Adrenal gland (tissue), 12 donors: Measurements from ENCODE around the gene KLK14. TPM values are rescaled to one million over a fixed set of nuclear protein-coding genes. Genes with fewer than 3 reads are reported as not detected.

Experiments
- DNase-seq, 7 donors: peaks; one replicate each; pipeline ENCODE4 v3.0.0-alpha.2; 2019 to 2020
- H3K27ac ChIP-seq, 5 donors: fragments of 200-600 bp; sonication (generic) in 4 of 5; 1 replicate in 3 of 5; 2 replicates in 2 of 5; pipeline versions ENCODE4 v1.5.1 to v1.8.0; 2016 to 2020; ENCODE audit warnings: mild to moderate bottlenecking in 1 of 5
- H3K27me3 ChIP-seq: fragments of 200-600 bp; 2 replicates; pipeline ENCODE4 v1.8.0; 2021
- H3K36me3 ChIP-seq, 2 donors: fragments of 200-600 bp; replicated peaks in 1 of 2; 1 replicate in 1 of 2; 2 replicates in 1 of 2; pipeline versions ENCODE4 v1.5.1 to v1.8.0; 2018 to 2022
- H3K4me1 ChIP-seq, 2 donors: fragments of 200-600 bp; replicated peaks in 1 of 2; 1 replicate in 1 of 2; 2 replicates in 1 of 2; pipeline versions ENCODE4 v1.5.1 to v1.8.0; 2018 to 2021
- H3K4me3 ChIP-seq, 4 donors: fragments of 200-600 bp; sonication (generic) in 3 of 4; one replicate each; pipeline ENCODE4 v1.5.1; 2016 to 2018
- H3K9me3 ChIP-seq, 3 donors: fragments of 200-600 bp; sonication (generic) in 1 of 3; replicated peaks in 1 of 3; 1 replicate in 2 of 3; 2 replicates in 1 of 3; pipeline versions ENCODE4 v1.5.1 to v1.8.0; 2016 to 2021
- CTCF ChIP-seq, 6 experiments: fragments of 450-650 bp in 4 of 6; fragments of 200-600 bp in 2 of 6; sonication (generic) in 1 of 6; IDR thresholded peaks; 1 replicate in 5 of 6; 2 replicates in 1 of 6; pipeline versions ENCODE4 v1.5.1 to v1.8.0; 2016 to 2021; ENCODE audit warnings: antibody characterized with exemption in 6 of 6, mild to moderate bottlenecking in 2 of 6, moderate library complexity in 1 of 6
- POLR2A ChIP-seq, 2 donors: fragments of 450-650 bp; IDR thresholded peaks; one replicate each; pipeline ENCODE4 v1.6.1; 2017; ENCODE audit warnings: antibody characterized with exemption in 2 of 2, mild to moderate bottlenecking in 2 of 2, moderate library complexity in 1 of 2
- WGBS, 4 donors: extraction: QIAGEN DNeasy Blood & Tissue Kit in 2 of 4; methylation state at CpG; one replicate each; pipeline versions ENCODE4 v1.1.5 to v1.1.7; 2013 to 2017; 5-methylcytosine and 5-hydroxymethylcytosine counted together
- intact Hi-C, 2 donors: fragments of 100-400 bp; cut with DNase I; formaldehyde crosslinking; loops; one replicate each; pipeline versions ENCODE4 v1.14.1 to v1.15.0; 2022 to 2023
- polyA plus RNA-seq, 3 donors: library from polyadenylated mRNA; stranded (reverse); fragments of 200-250 nt in 2 of 3; fragments of 350-450 nt in 1 of 3; fragmentation: Illumina TruSeq in 1 of 3; extraction: RNeasy Lipid Tissue Mini Kit (QIAGEN cat#74804) in 1 of 3; gene quantifications; one replicate each; pipeline ENCODE4 v1.2.3, GENCODE V29; 2013 to 2014
- total RNA-seq, 9 donors: library from RNA; depleted of rRNA in 4 of 9; stranded (reverse); fragments of >200 nt in 4 of 9; fragments of 120-200 nt in 1 of 9; fragmentation: NEBNext Ultra II Directional in 1 of 9; extraction: Animal tissue kit (Norgen Biotek cat#: 25700) in 1 of 9; gene quantifications; one replicate each; pipeline versions ENCODE4 v1.1.0 to v1.2.4, GENCODE V29; 2013 to 2023
- donor health status: healthy with polysubstance abuse.
- donor health status: Bipolar disorder and iron deficiency.
- donor health status: DM: yes; HTN: yes; CAD: no.
- donor health status: DM: no; HTN: no; CAD: no.
- donor health status: DM: no; HTN: no; CAD: no.
- donor health status: DM: yes; HTN: yes; CAD: no.

Gene KLK14
- total and polyA plus RNA-seq, 12 donors: 0.25 to 0.81 (median 0.57) TPM; not detected in 8

DNA sequence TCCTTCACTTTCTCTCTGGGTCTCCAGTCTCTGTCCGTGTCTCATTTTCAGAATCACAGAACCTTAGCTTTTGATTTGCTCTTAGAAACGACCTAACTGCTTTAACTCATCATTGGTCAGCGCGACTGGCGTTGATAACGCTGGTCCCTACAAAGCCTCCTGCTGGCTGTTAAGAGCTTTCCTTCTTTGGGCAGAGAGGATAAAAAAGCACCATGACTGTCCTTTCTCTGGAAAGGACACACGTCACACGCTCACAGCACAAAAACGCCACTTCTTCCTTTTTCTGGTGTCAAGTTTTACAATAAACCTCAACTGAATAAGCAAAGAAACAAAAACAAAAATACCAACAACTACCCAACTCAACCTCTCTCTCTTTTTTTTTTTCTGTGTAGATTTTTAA, 46.2 kb downstream of the KLK14 start:
- Histone ChIP-seq H3K4me1 (no peaks in the 10 kb centered on the region), H3K9me3 (no peaks in the 10 kb centered on the region), H3K36me3 (no peaks in the 10 kb centered on the region), H3K4me3 (no peak overlapping the region), H3K27ac (no peak overlapping the region), H3K27me3 (no peaks in the 10 kb centered on the region)
- no peak for TF ChIP-seq POLR2A (IDR thresholded peaks at IDR 0.05)
- no peak for TF ChIP-seq CTCF (IDR thresholded peaks at IDR 0.05)
- 44 to 55% (median 49%) methylated on average over 9 of the region's 9 CpGs for WGBS, 4 donors
- intact Hi-C loops: no loop called here
- no peak for DNase-seq

DNA sequence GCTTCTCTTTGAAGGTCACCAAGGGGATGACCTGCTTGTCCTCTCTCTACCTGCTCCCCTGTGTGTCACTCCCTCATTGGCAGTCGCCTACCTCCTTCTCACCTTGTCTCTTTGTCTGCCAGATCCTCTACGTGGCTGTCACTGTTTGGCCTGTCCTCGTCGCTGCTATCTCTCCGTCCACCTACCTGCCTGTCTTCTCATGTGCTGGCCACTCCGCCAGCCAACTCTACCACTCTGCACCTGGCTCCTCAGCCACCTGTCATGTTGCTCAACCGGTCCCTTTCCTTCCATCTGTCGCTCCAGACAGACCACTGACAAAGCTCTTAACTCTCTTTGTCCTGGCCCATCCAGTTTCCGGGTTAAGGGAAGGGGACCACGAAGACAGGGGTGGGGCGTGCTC, 48.0 kb downstream of the KLK14 start, which contains the start of gene KLK12:
KLK12 (minus strand) TSS at position 299 of the 400 bp plus-strand sequence. CDS start 381 bp downstream, outside the sequence.
- TF ChIP-seq POLR2A (IDR thresholded peaks at IDR 0.05) (no peak), CTCF (IDR thresholded peaks at IDR 0.05) (no peak)
- no peak for DNase-seq
- H3K9me3 ChIP-seq: no peaks in the 10 kb centered on the region
- no peak within 1 kb of the TSS for H3K27ac ChIP-seq
- no peaks in the 10 kb centered on the region for H3K27me3 ChIP-seq
- H3K4me1 ChIP-seq: no peaks in the 10 kb centered on the region
- intact Hi-C loops: no loop called here
- no peaks in the 10 kb centered on the region for H3K36me3 ChIP-seq
- WGBS, 4 donors: 42 to 57% (median 45%) methylated on average over 11 of the region's 11 CpGs
- H3K4me3 ChIP-seq: no peak within 1 kb of the TSS

GRCh38 chr19:51031880-51032225, 50.8 kb downstream of the KLK14 start:
- Histone ChIP-seq H3K9me3 (no peaks in the 10 kb centered on the region), H3K4me3 (no peak overlapping the region), H3K27ac (no peak overlapping the region), H3K36me3 (no peaks in the 10 kb centered on the region), H3K27me3 (peaks cover 4% of the 10 kb centered on the region), H3K4me1 (no peaks in the 10 kb centered on the region)
- no peak for DNase-seq
- TF ChIP-seq POLR2A (IDR thresholded peaks at IDR 0.05) (no peak), CTCF (IDR thresholded peaks at IDR 0.05) (no peak)
- intact Hi-C loops: no loop called here
- 87 to 92% (median 89%) methylated on average over 12 to 28 of the region's 28 CpGs for WGBS, 4 donors

DNA sequence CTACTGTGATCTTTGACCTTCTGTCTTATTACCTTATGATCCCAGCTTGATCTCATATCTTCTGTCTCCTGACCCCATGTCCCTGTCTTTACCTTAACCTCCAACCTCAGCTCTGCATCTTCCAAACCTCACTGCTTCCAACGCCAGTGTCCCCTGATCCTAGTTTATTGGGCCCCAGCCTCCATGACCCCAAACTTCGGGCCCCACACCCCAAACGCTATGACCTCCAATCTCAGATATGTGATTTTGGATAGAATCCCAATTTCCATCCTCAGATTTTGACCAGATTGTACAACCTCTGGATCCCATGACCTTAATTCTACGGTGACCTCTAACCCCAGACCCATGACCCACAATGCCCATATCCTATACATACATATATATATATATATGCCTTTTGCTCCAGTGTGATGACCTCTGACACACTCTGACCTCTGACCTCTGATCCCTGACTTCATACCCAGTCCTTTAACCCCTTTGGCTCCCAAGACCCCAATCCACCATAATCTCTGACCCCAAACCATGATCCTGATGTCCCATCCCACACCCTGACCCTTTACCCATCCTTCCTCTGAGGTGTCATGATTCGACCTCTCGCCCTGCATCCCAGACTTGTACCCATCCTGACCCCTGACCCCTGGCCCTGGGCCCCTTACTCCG, 51.3 kb downstream of the KLK14 start:
- intact Hi-C loops: no loop called here
- no peak for DNase-seq
- WGBS, 4 donors: 74 to 89% (median 84%) methylated on average over 7 of the region's 7 CpGs

More for the DNA sequence above, 51.3 kb downstream of the KLK14 start:
- H3K9me3 ChIP-seq: no peaks in the 10 kb centered on the region
- no peaks in the 10 kb centered on the region for H3K36me3 ChIP-seq
- H3K27me3 ChIP-seq: peaks cover 5% of the 10 kb centered on the region
- no peak overlapping the region for H3K4me3 ChIP-seq
- TF ChIP-seq CTCF (IDR thresholded peaks at IDR 0.05) (no peak), POLR2A (IDR thresholded peaks at IDR 0.05) (no peak)
- H3K27ac ChIP-seq: no peak overlapping the region
- no peaks in the 10 kb centered on the region for H3K4me1 ChIP-seq
